ENCODE results near the gene PLCD1. TPM values are rescaled to one million over a fixed set of nuclear protein-coding genes. Genes with fewer than 3 reads are reported as not detected.

The PLCD1 gene
- total and polyA plus RNA-seq, 2 of the 8 experiments (the other 6 are each of a cell fraction or from before 2014, with no cell fraction given) = 15.3 to 19.2 TPM

DNA sequence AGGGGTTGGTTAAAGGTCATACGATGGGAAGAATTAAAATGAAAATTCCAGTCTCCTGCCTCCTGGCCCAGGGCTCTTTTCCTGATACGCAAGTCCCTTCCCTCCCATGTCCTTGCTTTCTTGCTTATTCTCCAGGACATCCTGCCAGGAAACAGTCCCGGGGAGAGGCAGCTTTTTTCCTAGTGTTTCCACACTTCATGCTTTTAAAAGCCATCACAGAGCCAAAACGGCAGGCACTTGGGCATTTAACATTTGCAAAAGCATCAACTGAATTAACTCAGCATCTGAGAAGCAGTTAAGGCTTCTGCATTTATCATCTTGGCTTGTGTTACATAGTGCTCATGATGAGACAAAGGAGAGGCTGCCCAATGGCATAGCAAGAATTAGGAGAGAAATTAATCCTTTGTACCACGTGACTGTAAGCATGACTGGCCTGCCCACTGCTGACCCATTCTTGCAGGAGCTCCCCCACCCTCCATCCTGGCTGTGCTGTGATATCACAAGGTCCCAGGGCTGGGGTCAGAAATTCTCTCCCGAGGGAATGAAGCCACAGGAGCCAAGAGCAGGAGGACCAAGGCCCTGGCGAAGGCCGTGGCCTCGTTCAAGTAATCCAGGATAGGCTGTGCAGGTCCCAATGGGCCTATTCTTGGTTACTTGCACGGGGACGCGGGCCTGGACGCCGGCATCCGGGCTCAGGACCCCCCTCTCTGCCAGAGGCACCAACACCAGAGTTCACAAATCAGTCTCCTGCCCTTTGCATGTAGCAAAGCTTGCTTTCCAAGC lies 60.4 kb downstream of the PLCD1 start (continued):
- TF ChIP-seq KDM1A (IDR thresholded peaks at IDR 0.05; ENCODE audit: borderline replicate concordance, low read length) (no peak), HDAC6 (IDR thresholded peaks at IDR 0.05; ENCODE audit: low read depth, low read length) (no peak), CBX5 (IDR thresholded peaks at IDR 0.05; ENCODE audit: low read depth, low read length) (no peak), SIRT6 (IDR thresholded peaks at IDR 0.05; ENCODE audit: low read length) (no peak), TEAD4 (IDR thresholded peaks at IDR 0.05; ENCODE audit: low read depth, low read length) (no peak), RAD21 (IDR thresholded peaks at IDR 0.05 in 1 of 2, conservative IDR thresholded peaks at IDR 0.05 in 1 of 2; ENCODE audit: low read depth in 2 of 2, low read length in 2 of 2) (no peak), CBX8 (IDR thresholded peaks at IDR 0.05; ENCODE audit: borderline replicate concordance, low read depth, low read length) (no peak), RBBP5 (IDR thresholded peaks at IDR 0.05; ENCODE audit: borderline replicate concordance, low read depth, low read length) (no peak), CEBPB (IDR thresholded peaks at IDR 0.05; ENCODE audit: low read depth, low read length) (no peak), GABPA (IDR thresholded peaks at IDR 0.05; ENCODE audit: borderline replicate concordance, insufficient read depth, low read length) (no peak), POLR2A (IDR thresholded peaks at IDR 0.05; ENCODE audit: control extremely low read depth in 1 of 2, low read depth in 2 of 2, low read length in 2 of 2) (no peak)
- TF ChIP-seq, protein P1, sequence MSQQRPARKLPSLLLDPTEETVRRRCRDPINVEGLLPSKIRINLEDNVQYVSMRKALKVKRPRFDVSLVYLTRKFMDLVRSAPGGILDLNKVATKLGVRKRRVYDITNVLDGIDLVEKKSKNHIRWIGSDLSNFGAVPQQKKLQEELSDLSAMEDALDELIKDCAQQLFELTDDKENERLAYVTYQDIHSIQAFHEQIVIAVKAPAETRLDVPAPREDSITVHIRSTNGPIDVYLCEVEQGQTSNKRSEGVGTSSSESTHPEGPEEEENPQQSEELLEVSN (IDR thresholded peaks at IDR 0.05) = no peak
